ENCODE data around the gene CRYBG1. TPM values are rescaled to one million over a fixed set of nuclear protein-coding genes. Genes with fewer than 3 reads are reported as not detected.

CRYBG1 gene
- total RNA-seq, 1 experiment from 2014 or later, result 2.9 TPM

DNA sequence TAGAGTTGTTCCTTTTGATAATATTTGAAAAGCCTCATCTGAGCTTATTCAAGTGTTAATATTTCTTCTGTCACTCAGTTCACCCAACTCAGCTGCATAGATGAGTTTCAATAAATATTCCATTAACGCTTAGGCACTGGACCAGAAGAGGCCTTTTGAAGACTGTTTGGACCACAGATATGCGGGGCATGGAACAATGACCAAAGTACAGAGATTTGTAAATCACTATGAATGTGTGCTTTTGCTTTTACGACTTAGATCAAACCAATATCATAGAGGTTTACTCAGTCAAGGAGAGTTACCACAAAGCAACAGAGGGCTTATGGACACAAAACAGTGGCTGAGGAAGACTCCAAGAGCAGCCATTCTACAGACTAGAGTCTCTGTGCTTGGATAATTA, 168.9 kb downstream of the CRYBG1 start:
- peaks cover 19% of the 10 kb centered on the region for H3K4me1 ChIP-seq (ENCODE audit: insufficient read depth, low read length, poor library complexity, severe bottlenecking)

DNA sequence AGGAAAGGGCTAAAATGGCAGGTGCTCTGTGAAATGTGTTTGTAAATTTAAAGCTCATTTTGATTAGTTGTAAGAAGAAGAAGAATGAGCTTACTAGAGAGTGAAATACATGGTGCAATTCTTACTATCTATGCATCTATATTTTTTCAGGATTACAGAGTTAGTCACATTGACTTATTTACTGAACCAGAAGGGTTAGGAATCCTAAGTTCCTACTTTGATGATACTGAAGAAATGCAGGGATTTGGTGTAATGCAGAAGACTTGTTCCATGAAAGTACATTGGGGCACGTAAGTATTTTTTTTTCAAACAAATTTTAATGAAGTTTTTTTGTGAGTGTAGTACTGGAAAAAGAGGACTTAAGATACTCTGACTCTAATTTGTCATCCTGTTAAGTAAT, 169.5 kb downstream of the CRYBG1 start:
- CTCF ChIA-PET, result no interaction called here
- DNase-seq (ENCODE audit: low spot score), result no peak
- H3K9me3 ChIP-seq (ENCODE audit: low read depth, low read length, poor library complexity, severe bottlenecking), result no peaks in the 10 kb centered on the region
- no TSS peak for BruUV-seq (replicated peaks)
- intact Hi-C loops (cut with micrococcal nuclease; ENCODE audit: unreplicated experiment), result no loop called here
- POLR2A ChIA-PET (ENCODE audit: low non-redundant PET), result interaction anchor here (0.5 kb wide), 1 partner anchor 683 kb away, joined by 4 read pairs; no protein-coding TSS in a partner anchor
- H3K27ac ChIP-seq (ENCODE audit: low read depth, low read length, poor library complexity, severe bottlenecking), result no peak overlapping the region
- H3K27me3 ChIP-seq (replicated peaks; ENCODE audit: insufficient read depth, low read depth, low read length, poor library complexity), result no peaks in the 10 kb centered on the region
- no peak for TF ChIP-seq EZH2 (IDR thresholded peaks at IDR 0.05; ENCODE audit: borderline replicate concordance, low read depth, low read length, poor library complexity, severe bottlenecking)
- TF ChIP-seq, protein P1, sequence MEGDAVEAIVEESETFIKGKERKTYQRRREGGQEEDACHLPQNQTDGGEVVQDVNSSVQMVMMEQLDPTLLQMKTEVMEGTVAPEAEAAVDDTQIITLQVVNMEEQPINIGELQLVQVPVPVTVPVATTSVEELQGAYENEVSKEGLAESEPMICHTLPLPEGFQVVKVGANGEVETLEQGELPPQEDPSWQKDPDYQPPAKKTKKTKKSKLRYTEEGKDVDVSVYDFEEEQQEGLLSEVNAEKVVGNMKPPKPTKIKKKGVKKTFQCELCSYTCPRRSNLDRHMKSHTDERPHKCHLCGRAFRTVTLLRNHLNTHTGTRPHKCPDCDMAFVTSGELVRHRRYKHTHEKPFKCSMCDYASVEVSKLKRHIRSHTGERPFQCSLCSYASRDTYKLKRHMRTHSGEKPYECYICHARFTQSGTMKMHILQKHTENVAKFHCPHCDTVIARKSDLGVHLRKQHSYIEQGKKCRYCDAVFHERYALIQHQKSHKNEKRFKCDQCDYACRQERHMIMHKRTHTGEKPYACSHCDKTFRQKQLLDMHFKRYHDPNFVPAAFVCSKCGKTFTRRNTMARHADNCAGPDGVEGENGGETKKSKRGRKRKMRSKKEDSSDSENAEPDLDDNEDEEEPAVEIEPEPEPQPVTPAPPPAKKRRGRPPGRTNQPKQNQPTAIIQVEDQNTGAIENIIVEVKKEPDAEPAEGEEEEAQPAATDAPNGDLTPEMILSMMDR (conservative IDR thresholded peaks at IDR 0.05; ENCODE audit: low read depth, low read length), result no peak
- no peak overlapping the region for H3K4me3 ChIP-seq (ENCODE audit: low read depth, low read length, poor library complexity, severe bottlenecking)
- no peaks in the 10 kb centered on the region for H3K36me3 ChIP-seq (ENCODE audit: insufficient read depth, low read length, poor library complexity, severe bottlenecking)
- peaks cover 19% of the 10 kb centered on the region for H3K4me1 ChIP-seq (ENCODE audit: insufficient read depth, low read length, poor library complexity, severe bottlenecking)

More for the DNA sequence above, 168.9 kb downstream of the CRYBG1 start:
- DNase-seq (ENCODE audit: low spot score), result no peak
- Histone ChIP-seq H3K4me3 (ENCODE audit: low read depth, low read length, poor library complexity, severe bottlenecking) (no peak overlapping the region), H3K36me3 (ENCODE audit: insufficient read depth, low read length, poor library complexity, severe bottlenecking) (no peaks in the 10 kb centered on the region), H3K27me3 (replicated peaks; ENCODE audit: insufficient read depth, low read depth, low read length, poor library complexity) (no peaks in the 10 kb centered on the region), H3K27ac (ENCODE audit: low read depth, low read length, poor library complexity, severe bottlenecking) (no peak overlapping the region), H3K9me3 (ENCODE audit: low read depth, low read length, poor library complexity, severe bottlenecking) (no peaks in the 10 kb centered on the region)
- no TSS peak for BruUV-seq (replicated peaks)
- intact Hi-C loops (cut with micrococcal nuclease; ENCODE audit: unreplicated experiment), result no loop called here
- TF ChIP-seq, protein P1 (conservative IDR thresholded peaks at IDR 0.05; ENCODE audit: low read depth, low read length), result no peak
- no peak for TF ChIP-seq EZH2 (IDR thresholded peaks at IDR 0.05; ENCODE audit: borderline replicate concordance, low read depth, low read length, poor library complexity, severe bottlenecking)
- ChIA-PET POLR2A (ENCODE audit: low non-redundant PET) (interaction anchor here (0.5 kb wide), 1 partner anchor 683 kb away, joined by 4 read pairs; no protein-coding TSS in a partner anchor), CTCF (no interaction called here)

DNA sequence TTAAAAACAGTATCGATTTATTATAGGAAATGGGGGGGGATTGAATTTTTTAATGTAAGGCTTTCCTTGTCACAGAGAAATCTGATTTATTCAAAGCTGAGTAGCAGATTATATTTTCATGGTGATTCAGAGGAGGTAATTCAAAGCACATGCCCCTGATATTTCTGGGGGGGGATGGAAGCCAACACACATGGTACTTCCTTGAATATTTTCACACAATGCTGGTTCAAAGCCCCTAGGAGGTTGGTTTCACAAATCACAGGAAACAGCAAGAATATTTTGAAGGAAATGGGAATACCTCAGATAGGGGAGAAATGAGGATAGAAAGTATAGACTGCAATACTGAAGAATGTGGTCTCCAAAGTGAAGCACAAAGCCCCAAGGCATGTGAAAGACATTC, 170.0 kb downstream of the CRYBG1 start:
- intact Hi-C loops (cut with micrococcal nuclease; ENCODE audit: unreplicated experiment), result no loop called here
- Histone ChIP-seq H3K36me3 (ENCODE audit: insufficient read depth, low read length, poor library complexity, severe bottlenecking) (no peaks in the 10 kb centered on the region), H3K9me3 (ENCODE audit: low read depth, low read length, poor library complexity, severe bottlenecking) (no peaks in the 10 kb centered on the region), H3K4me3 (ENCODE audit: low read depth, low read length, poor library complexity, severe bottlenecking) (no peak overlapping the region), H3K27ac (ENCODE audit: low read depth, low read length, poor library complexity, severe bottlenecking) (no peak overlapping the region), H3K4me1 (ENCODE audit: insufficient read depth, low read length, poor library complexity, severe bottlenecking) (peaks cover 14% of the 10 kb centered on the region), H3K27me3 (replicated peaks; ENCODE audit: insufficient read depth, low read depth, low read length, poor library complexity) (no peaks in the 10 kb centered on the region)
- TF ChIP-seq EZH2 (IDR thresholded peaks at IDR 0.05; ENCODE audit: borderline replicate concordance, low read depth, low read length, poor library complexity, severe bottlenecking), result no peak
- TF ChIP-seq, protein P1 (conservative IDR thresholded peaks at IDR 0.05; ENCODE audit: low read depth, low read length), result no peak
- DNase-seq (ENCODE audit: low spot score), result no peak
- POLR2A ChIA-PET (ENCODE audit: low non-redundant PET), result no interaction called here
- no TSS peak for BruUV-seq (replicated peaks)
- CTCF ChIA-PET, result no interaction called here

Data from A673 (cell line).